Fibroblast of skin of back (primary cell): ENCODE results near the gene BMAL1.

Experiments used
- DNase-seq: peaks from one replicate; pipeline ENCODE4 v3.0.0-alpha.2; 2013

The BMAL1 gene

DNA sequence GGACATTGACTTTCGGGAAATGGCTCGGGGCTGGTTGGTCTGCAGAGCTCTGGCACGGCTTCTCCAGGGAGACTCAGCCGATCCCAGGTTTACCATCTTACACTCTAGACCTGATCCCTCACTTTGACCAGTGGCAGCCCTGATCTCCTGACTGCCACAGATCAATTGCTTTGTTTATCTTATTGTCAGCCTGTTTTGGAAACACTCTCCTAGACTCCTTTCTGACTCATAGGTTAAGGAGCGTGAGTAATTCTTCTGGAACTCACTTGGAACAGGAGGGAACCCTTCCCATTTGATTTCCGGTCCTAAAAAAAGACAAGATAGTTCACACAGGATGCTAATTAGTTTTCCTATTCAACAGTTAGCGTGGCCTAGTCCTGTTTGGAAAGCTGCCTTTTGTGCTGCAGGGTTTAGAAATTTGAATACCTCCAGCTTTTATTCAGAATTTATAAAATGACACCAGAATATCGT lies 16.0 kb upstream of the BMAL1 start:
- DNase-seq, result peak; percentile 96

DNA sequence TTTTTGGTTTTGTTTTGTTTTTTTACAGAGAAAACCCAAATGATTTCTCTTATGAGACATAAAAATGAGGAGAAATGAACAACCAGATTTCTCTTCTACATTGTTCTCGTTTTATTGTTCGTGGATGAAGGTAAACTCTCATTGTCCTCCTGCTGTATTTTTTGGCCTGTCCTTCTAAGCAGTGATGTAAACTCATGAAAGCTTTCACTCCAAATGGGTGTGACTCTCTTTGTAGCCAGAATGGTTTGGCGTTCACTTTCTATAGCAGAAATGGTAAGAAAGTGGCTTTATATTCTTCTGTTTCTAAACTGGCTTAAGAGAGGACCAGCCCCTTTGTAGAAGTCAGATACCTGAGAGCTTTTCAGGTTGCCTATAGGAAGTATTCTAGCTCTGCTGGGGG lies 15.5 kb upstream of the BMAL1 start:
- DNase-seq, result peak; percentile 24

DNA sequence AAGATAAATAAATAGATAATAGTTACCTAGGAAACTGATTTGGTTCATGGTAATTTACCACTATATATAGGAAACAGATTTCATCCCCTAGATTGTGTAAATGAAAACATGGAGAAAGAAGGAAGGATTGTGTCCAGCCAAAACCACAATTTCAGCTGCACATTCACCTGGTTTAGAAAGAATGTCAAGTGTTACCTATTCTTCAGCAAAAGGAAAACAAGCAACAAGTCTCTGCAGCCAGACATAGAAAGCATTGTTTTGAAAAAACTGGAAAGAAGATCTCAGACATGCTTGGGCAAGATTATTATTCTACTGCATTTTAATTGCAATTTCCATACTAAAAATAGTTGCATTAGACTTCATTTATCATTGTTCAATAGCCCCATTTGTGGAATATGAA lies 8.8 kb upstream of the BMAL1 start:
- no peak for DNase-seq

DNA sequence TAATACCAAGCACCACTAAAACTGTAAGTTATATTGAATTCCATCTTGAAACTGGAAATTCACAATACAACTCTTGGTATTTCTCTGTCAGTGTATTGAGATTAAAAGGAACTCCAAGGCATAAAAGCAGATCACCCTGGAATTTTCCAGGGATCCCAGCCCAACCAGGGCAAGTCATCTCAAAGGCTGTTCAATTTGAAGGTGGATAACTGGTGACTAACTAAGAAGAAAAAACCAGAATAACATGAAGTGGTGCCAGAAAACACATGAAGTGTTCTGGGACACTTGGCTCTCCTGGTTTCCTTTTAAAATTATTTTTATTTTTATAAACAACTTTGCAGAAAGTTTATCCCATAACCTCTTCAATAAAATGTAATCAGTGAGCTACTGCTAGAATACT lies 7.8 kb upstream of the BMAL1 start:
- peak; percentile 86 for DNase-seq

DNA sequence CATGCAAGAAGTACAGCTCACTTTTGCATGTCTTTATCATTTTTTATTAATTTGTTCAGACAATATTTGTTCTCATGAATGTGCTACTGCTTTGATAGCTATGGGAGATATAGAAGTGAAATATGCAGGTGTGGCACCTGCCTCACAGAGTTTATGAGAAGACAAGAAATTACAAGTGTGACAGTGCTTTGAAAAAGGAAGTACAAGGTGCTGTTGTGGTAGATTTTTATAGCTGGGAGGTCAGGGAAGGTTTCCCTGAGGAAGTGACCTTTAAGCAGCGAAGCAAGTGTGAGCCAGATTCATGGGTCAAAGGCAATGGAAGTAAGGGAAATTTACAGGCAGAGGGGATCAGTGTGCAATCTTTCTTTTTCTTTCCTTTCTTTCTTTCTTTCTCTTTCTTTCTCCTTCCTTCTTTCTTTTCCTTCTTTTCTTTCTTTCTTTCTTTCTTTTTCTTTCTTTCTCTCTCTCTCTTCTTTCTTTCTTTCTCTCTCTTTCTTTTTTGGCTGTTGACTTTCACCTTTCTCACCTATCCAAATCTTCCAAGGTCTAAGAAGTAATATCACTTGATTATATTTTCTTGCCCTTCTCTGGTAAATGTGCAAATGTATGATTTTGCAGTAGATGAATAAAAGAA lies 6.4 kb upstream of the BMAL1 start:
- DNase-seq, result no peak

DNA sequence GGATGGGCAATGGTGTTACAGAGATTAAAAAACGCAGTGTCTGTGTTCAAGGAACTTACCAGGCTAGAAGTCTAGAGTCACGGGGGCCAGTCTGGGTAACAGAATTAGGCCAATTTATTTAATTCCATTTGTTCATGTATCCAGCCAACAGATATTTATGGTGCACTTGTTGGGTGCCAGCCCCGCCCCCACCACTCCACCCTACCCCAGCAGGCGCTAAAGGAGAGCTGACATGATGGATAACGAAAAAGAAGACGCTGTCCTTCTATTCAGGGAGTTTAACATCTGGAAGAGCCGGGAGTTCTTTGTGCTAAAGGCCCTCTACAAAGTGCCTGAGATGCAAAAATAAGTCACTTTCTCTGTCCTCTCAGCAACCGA lies 1.1 kb upstream of the BMAL1 start:
- DNase-seq, result no peak

DNA sequence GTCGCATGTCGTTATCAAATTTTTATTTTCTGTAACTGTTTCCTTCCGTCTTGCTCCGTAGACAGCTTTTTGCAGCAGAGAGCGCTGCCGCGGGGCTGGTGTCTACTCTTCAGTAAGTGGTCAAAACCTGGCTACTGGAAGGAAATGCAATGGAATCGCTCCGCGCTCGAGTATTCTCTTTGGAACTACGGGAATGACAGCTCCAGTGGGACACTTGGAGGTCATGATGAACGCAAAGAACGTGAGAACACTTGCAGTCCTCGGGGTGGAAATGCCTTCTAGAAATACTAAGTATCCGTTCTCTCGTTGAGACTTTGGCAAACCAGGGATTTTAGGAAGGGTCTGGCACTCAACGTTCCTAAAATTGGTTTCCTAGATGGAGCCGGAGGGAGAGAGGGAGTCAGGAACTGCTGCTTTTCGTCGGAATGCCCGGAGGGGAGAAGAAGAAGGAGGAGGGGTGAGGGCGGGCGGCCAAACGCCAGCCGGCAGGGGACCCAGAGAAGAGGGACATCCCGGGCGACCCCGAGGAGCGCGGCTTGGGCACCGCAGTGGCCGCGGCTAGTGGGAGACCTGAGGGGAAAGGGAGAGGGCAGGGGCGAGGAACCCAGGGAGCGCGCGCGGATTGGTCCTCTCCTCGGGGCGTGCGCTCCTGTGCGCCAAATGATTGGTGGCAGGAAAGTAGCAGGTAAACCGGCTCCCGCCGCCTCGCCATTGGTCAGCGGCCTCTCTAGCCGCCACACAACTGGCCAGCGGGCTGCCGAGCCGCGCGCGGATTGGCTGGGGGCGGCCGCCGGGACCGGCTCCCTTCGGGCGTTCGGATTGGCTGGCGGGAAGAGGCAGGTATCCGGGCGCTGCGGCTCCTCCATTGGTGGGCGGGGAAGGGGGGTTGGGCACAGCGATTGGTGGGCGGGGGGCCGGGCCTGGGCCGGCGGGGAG lies 490 bp upstream of the BMAL1 start:
- DNase-seq, result peak; percentile 99

DNA sequence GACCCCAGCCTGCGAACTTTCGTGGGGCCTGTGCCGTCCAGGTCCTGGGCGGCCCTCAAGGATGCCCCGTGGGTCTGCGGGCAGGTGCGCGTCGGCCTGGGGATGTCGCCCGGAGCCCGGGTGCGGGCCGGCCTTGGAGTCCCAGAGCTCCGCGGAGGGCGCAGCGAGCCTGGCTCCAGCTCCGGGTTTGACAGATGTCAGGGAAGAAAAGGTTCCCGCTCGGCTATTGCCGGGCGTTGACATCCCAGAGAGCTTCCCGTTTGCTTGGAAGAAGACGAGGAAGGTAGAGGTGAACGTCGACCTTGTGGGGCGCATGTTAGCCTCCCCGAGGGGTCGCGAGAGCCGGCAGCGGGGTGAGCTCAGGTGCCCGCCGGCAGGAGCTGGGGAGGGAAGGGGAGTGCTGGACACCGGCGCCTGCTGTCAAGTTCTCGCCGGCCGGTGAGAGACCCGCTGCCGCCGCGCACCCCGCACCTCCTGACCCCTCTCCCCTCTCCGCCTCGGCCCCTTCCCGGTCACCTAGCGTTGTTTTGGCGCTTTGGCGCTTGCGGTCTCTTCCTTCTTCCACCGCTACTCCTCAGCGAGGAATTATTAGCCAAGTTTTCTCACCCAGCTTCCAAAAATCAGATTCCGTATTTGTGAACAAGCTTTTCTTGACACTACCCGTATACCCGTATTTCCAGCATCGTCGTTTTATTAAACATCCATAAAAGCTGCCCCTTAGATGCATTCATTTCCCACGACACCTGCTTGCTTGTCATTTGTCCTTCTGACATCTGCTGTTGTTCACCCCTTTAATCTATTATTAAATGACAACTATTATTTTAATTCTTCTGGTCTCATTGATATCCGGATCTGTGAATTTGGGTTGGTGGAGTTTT lies 1.3 kb downstream of the BMAL1 start:
- no peak for DNase-seq

DNA sequence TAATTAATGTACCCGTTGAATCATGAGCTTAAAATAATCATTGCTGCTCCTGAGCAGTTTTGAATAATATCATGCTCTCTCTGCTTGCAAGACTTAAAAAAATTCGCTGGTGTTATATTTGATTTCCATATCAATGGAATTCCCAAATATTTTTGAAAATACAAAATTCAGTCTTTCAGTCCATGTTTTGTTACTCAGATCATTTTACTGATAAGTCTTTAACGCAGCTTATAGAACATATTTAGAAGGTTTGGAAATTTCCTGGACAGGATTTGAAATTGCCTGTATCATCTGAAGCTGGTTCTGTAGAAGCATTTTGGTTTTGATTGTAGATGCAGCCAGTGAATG lies 1.9 kb downstream of the BMAL1 start:
- DNase-seq, result no peak

DNA sequence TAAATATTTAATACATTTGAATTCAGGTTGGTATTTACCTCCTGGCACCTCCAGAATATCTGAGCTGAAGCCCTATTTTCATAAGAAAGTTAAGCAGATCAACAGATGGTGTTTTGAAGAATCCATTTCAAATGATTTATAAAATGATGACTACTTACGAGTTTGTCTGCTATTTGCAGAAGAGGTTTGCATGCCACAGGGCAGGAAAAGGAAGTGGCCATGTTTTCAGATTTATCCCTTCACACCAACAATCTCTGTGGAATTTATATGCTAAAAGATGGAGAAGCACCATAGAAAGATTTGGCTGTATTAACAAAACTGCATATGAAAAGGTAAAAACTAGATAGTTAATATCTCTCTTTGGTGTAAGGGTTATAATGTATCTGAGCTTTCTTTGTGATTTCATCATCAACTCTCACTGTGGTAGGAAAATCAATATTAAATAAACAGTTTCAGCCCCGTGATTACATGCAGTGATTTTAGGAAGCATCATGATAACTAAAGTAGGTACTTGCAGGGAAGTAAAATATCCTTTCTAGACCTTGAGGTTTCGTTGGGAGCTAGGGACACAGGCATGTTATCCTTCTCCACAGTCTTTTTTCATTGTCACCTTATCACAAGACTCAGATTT lies 2.6 kb downstream of the BMAL1 start:
- no peak for DNase-seq

DNA sequence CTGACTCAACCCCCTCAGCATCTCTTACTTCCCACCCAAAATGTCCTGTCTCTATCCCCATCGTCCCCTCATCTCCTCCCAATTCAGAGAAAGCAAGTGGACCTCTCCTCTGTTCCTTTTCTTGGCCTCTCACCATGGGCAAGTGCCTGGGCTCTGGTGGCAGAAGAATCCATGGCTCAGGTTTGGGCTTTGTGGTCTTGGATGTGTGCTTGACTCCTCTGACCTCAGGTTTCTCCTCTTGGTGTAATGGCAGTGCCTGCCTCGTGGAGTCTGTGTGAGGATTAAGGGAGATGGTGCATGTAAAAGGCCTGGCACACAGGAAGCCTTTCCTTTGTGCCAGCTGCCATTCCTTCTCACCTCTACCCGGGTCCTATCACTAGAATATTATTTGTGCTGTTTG lies 3.2 kb downstream of the BMAL1 start:
- DNase-seq, result no peak

DNA sequence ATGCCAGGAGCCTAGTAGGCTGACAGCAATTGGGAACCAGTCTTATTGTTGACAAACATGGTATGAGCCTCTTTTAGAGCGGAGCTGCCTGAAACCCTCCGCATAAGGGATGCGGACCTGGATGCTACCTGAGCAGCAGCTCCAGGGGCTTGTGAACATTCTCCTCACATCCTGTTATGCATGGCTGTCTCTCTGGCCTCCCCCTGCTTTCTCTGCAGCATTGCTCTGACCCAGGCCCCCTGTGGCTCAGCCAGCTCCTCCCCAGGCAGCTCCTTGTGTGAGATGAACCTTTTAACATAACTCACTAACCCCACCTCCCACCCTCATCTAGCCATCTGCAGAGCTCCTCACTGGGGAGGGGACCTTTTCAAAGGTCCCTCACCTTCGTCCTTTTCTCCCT lies 6.0 kb downstream of the BMAL1 start:
- no peak for DNase-seq

DNA sequence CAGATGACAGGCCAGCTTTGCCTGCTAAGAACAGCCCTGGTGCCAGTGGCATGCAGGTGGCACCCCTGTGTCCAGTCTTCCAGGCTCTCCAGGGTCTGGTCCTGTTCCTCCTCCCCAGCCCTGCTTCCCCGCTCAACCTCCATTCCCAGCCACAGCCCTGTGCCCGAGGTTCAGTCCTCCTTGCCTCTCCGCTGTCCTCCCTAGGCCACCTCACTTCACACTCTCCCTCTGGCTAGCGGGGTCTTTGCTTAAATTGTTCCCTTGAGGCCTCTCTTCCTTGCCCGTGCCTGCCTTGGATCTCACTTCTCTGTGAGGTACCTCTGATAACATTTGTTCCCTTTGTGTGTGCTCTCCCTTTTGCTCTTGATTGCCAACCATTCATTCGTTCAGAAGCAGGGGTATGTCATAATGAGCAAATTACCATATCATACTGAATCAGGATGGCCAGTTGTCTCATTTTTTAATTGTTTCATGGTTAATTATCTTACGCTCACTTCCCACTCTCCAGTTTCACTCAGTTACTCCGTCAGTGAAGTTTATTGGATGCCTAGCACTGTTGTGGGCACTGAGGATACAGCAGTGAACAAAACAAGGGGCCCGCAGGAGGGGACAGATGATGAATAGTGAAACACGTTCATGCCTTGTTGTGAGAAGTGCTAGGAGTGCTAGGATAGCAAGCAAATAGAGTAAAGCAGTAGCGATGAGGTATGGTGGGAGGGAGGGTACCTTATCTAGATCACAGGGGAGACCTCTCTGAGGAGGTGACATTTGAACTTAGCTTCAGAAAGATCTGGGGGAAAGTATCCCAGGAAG lies 7.4 kb downstream of the BMAL1 start:
- DNase-seq, result no peak

DNA sequence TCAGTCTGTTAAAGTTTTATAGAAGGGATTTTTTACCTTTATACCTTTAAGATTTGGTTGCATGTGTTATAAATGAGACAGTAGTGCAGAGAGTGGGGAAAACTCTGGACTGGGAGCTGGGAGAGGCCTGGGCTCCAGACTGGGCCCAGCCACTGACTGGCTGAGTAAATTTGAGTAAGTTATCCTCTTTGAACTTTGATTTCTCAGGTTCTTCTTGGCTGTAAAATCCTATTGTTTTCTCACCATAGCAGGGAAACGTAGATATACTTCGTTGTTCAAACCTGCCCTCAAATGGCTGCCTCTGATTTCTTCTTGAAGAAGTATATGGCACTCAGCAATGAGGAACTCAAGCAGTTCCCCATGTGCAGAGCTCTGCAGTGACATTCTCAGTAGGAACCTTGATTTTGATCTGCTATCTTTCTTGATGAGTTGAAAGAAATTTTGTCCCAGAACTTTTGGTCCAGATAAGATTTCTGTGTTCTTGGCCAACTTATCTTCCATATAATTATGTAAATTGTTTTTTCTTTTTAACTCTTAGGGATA lies 8.8 kb downstream of the BMAL1 start:
- no peak for DNase-seq

DNA sequence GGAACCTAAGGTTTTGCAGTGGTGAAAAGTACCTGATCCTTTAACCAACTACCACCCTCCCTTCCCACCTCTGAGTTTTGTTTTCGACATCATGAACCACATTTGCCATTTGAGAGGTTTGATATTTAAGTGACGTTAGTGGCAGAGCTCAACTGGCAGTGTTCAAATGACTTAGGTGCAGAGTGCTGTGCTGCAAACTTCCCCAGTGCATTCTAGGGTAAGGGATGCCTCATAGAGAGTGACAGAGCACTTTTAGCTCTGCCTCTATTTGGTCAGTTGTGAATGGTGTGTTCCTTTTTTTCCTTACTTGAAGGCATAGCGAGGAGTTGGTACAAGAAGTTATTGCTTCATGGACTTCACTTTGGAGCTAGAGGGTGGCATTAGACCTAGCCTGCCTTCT lies 9.4 kb downstream of the BMAL1 start:
- no peak for DNase-seq

DNA sequence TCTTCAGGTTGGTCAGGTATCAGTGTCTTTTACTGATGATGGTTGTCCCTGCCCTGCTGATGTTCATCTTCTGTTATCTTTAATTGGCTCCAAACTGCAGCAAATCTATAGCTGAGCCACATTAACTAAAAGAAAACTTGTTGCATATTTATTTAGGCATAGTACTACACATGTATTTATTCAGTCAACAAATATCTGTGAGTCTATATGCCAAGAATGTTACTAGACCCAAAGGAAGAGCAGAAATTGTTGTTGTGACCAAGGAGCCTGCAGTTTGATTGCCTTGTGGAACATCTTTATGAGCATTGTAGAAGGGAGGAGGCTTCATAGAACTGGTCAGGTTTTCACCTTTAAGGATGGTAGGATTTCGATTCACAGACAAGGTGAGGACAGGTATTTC lies 10.1 kb downstream of the BMAL1 start:
- DNase-seq, result peak; percentile 50

DNA sequence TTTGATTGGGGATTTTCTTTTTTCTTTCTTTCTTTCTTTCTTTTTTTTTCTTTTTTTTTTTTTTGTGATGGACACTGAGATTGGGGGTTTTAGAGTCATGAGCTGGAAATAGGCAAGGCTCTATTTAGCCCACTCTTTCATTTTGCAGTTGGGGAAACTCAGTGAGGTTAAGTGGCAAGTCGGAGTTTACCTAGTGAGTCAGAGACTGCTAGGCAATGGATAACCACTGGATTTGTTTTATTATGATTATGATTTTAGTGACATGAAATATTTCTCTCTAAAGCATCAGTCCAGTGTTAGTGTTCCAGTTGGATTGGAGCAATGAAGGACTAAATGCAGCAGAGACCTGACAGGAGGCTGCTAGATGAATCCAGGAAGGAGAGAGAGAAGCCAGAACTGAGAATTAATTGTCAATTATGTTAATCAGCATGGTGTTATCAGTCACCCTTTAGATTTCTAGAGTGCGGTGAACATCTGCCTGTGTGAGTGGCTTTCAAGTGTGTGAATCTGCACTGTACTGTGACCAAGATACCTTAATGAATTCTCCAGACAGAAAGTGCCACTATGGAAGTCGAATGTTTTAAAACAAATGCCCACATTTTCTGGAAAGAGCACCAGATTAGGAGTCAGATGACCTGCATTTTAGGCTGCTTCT lies 10.9 kb downstream of the BMAL1 start:
- peak; percentile 78 for DNase-seq

DNA sequence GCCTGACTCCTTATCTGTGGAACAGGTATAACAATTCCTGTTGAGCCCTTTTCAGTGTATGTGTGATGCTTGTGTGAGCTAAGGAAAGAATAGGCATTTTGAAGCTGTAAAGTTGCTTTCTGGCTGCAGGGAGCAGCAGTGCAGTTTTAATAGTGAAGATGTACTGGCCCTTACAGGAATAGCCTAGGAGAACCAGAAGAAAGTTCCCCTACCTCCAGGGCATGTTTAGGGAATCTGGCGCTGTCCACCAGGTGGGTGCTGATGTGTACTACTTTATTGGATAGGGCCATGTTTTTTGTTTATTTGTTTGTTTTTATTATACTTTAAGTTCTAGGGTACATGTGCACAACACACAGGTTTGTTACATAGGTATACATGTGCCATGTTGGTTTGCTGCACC lies 11.5 kb downstream of the BMAL1 start:
- peak; percentile 38 for DNase-seq

DNA sequence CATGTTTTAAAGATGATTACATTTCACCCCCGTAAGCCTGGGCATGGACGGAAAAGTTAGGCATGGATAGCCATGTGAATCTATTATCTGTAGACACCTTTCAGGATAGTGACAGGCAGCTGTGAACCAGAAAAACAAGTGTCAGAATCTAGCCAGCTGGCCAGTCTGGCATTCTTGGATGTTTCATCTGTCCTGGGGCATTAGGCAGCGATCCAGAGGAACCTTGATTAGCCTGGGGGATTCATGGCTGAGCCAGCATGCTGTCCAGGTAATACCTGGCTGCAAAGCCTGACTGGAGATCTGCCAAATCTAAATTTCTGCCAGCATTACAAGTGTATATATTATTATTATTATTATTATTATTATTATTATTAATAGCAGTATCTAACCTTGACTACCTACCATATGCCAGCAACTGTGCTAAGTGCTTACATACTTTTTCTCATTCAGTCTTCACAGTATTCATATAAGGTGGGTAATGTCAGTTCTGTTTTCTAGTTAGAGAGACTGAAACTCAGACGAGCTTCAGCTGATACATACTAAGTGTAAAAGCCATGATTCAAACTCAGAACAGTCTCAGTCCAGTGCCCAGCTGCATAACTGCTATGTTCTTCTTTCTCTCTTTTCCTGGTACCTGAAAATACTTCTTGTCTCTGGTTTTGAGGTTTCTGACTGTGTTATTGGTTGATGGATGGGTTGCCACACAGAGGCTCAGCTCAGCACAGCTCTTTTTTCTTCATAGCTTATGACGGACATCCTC lies 12.8 kb downstream of the BMAL1 start:
- no peak for DNase-seq

DNA sequence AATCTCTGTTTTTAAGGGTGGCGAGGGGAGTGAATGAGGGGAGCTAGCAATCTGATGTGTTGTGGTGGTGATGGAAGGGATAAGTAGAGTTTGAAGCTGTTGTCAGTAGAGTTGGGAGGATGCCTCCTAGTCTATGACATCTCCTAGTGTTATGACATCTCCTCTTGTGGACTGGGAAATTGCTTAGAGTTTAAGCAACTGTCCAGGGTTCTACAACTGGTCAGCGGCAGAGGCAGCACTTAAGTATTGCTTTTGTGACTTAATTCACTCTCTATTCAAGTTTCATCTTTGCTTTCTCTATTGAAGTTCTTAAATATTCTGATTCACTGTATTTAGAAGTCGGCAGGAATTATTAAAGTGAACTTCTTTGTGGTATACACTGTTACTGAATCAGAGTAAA lies 13.8 kb downstream of the BMAL1 start:
- no peak for DNase-seq
